ENCODE data around the gene CSF1.

Gene CSF1

DNA sequence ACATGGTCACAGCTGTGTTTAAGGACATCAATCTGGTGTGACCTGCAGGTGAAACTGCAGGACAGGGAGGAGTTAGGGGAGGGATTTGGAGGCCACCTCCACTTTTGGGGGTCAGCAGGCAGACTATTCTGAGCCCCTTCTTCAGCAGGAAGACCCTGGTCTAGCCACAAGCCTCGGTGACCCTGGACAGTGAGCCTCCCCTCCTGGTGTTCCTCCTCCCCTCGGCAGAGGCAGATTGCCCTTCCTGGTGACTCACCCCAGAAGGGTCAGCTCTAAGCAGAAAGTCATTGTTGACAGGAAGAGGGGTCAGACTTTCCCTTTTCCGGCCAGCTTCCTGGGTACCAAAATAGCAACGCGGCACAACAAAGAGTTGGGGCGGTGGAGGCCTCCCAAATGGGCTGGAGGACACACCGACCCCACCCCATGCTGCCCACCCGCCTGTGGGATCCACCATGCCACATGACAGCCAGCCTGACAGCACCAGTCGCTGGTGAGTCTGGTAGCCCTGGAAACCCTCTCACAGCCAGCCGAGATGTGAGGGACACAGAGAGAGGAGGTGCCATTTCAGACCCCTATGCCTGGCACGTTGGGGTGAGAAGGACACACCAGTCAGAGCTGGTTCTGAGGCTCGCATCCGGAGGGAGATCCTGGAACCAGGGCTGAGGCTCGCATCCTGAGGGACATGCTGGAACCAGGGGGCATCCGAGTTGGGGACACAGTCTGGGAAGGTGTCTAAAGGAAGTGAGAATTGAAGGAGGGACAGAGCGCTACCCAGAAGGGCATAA, 14.7 kb upstream of the CSF1 start:
- Histone ChIP-seq H3K36me3 (replicated peaks; ENCODE audit: low read depth, low read length) (no peaks in the 10 kb centered on the region), H3K4me2 (ENCODE audit: low read length) (no peak overlapping the region), H3K9me3 (ENCODE audit: insufficient read depth, low read length) (no peaks in the 10 kb centered on the region), H3K4me3 (ENCODE audit: low read length) (no peak overlapping the region), H3K4me1 (ENCODE audit: low read length) (peaks cover 32% of the 10 kb centered on the region), H3K9ac (ENCODE audit: low read length) (no peak overlapping the region), H4K20me1 (ENCODE audit: insufficient read depth, low read length) (no peaks in the 10 kb centered on the region), H3K27me3 (ENCODE audit: low read depth, low read length) (no peaks in the 10 kb centered on the region), H2AFZ (ENCODE audit: low read depth, low read length) (no peak overlapping the region), H3K27ac (ENCODE audit: low read length) (no peak overlapping the region), H3K79me2 (ENCODE audit: low read length) (no peaks in the 10 kb centered on the region)
- TF ChIP-seq, protein P1, sequence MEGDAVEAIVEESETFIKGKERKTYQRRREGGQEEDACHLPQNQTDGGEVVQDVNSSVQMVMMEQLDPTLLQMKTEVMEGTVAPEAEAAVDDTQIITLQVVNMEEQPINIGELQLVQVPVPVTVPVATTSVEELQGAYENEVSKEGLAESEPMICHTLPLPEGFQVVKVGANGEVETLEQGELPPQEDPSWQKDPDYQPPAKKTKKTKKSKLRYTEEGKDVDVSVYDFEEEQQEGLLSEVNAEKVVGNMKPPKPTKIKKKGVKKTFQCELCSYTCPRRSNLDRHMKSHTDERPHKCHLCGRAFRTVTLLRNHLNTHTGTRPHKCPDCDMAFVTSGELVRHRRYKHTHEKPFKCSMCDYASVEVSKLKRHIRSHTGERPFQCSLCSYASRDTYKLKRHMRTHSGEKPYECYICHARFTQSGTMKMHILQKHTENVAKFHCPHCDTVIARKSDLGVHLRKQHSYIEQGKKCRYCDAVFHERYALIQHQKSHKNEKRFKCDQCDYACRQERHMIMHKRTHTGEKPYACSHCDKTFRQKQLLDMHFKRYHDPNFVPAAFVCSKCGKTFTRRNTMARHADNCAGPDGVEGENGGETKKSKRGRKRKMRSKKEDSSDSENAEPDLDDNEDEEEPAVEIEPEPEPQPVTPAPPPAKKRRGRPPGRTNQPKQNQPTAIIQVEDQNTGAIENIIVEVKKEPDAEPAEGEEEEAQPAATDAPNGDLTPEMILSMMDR (IDR thresholded peaks at IDR 0.05; ENCODE audit: low read depth, low read length): no peak
- TF ChIP-seq EZH2phosphoT487 (IDR thresholded peaks at IDR 0.05; ENCODE audit: low read depth): no peak

DNA sequence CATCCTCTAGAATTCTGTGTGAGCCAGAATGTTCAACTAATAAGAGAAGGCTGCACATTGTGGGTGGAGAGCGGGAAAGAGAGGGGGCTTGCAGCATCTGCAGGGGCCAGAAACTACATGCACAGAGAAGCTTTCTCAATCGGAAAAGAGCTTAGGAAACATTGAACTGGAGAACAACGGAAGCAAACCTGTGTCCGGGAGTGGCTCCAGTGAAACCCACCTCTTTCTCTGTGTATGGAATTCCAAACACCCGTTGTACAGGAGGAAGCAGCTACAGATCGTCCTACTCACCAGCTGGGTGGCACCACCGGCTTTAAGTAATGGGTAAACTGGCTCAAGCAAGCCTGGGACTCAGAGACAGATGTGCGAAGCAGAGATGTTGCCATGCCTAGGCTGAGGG, 14.0 kb upstream of the CSF1 start:
- H4K20me1 ChIP-seq (ENCODE audit: insufficient read depth, low read length): no peaks in the 10 kb centered on the region
- H3K79me2 ChIP-seq (ENCODE audit: low read length): no peaks in the 10 kb centered on the region
- H3K27ac ChIP-seq (ENCODE audit: low read length): no peak overlapping the region
- H3K9ac ChIP-seq (ENCODE audit: low read length): no peak overlapping the region
- TF ChIP-seq EZH2phosphoT487 (IDR thresholded peaks at IDR 0.05; ENCODE audit: low read depth): no peak
- TF ChIP-seq, protein P1 (IDR thresholded peaks at IDR 0.05; ENCODE audit: low read depth, low read length): no peak
- H3K36me3 ChIP-seq (replicated peaks; ENCODE audit: low read depth, low read length): no peaks in the 10 kb centered on the region
- H3K4me2 ChIP-seq (ENCODE audit: low read length): no peak overlapping the region
- H3K4me3 ChIP-seq (ENCODE audit: low read length): no peak overlapping the region
- peaks cover 29% of the 10 kb centered on the region for H3K4me1 ChIP-seq (ENCODE audit: low read length)
- H3K27me3 ChIP-seq (ENCODE audit: low read depth, low read length): no peaks in the 10 kb centered on the region
- no peak overlapping the region for H2AFZ ChIP-seq (ENCODE audit: low read depth, low read length)
- H3K9me3 ChIP-seq (ENCODE audit: insufficient read depth, low read length): no peaks in the 10 kb centered on the region

DNA sequence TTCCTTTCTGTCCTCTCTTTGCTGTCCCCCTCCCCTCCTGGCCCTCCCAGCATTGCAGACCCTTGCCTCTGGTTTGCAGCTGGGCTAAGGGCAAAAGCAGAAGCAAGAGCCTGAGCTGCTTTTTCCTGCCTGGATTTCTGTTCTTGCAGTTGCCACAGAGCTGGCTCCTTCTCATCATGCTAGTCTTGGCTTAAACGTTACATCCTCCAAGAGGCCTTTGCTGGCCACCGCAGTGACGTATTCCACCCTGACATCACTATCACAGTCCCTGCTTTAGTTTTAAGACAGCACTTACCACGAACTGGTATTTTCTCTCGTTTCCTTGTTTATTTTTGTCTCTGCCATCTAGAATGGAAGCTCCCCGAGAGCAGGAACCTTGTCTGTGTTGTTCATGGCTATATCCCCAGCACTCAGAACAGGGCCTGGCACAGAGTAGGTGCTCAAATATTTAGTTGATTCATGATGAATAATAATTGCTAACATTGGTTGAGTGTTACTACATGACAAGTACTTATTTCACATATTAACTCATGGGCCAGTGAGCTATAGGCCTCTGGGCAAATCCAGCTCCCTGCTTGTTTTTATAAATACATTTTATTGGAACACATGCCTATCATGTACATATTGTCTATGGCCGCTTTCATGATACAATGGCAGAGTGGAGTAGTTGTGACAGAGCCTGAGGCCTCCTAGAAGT, 13.2 kb upstream of the CSF1 start:
- no peaks in the 10 kb centered on the region for H4K20me1 ChIP-seq (ENCODE audit: insufficient read depth, low read length)
- H3K4me2 ChIP-seq (ENCODE audit: low read length): no peak overlapping the region
- no peaks in the 10 kb centered on the region for H3K79me2 ChIP-seq (ENCODE audit: low read length)
- H3K36me3 ChIP-seq (replicated peaks; ENCODE audit: low read depth, low read length): no peaks in the 10 kb centered on the region
- peaks cover 22% of the 10 kb centered on the region for H3K4me1 ChIP-seq (ENCODE audit: low read length)
- no peak overlapping the region for H2AFZ ChIP-seq (ENCODE audit: low read depth, low read length)
- no peak for TF ChIP-seq EZH2phosphoT487 (IDR thresholded peaks at IDR 0.05; ENCODE audit: low read depth)
- TF ChIP-seq, protein P1 (IDR thresholded peaks at IDR 0.05; ENCODE audit: low read depth, low read length): no peak
- H3K27ac ChIP-seq (ENCODE audit: low read length): no peak overlapping the region
- H3K4me3 ChIP-seq (ENCODE audit: low read length): no peak overlapping the region
- no peaks in the 10 kb centered on the region for H3K27me3 ChIP-seq (ENCODE audit: low read depth, low read length)
- no peaks in the 10 kb centered on the region for H3K9me3 ChIP-seq (ENCODE audit: insufficient read depth, low read length)
- no peak overlapping the region for H3K9ac ChIP-seq (ENCODE audit: low read length)

DNA sequence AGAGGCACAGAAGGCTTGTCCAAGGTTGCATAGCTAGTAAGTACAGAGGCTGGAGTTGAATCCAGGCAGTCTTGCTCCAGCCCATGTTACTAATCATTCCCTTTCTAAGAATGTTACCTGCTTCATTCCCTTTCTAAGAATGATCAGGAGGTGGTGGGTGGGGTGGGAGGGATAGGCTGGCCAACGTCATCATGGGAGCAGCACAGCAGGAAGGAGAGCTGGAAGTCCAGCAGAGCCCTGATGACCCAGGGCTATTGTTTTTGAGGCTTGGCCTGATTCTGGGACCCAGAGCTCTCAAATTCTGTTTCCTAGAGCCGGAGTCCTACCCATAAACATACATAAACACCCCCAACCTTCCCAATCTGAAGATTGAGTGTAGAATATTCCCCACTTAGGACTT, 11.8 kb upstream of the CSF1 start:
- Histone ChIP-seq H3K27ac (ENCODE audit: low read length) (no peak overlapping the region), H3K36me3 (replicated peaks; ENCODE audit: low read depth, low read length) (no peaks in the 10 kb centered on the region), H3K4me2 (ENCODE audit: low read length) (no peak overlapping the region), H3K27me3 (ENCODE audit: low read depth, low read length) (no peaks in the 10 kb centered on the region), H3K4me3 (ENCODE audit: low read length) (no peak overlapping the region), H3K9ac (ENCODE audit: low read length) (no peak overlapping the region), H3K9me3 (ENCODE audit: insufficient read depth, low read length) (no peaks in the 10 kb centered on the region), H4K20me1 (ENCODE audit: insufficient read depth, low read length) (no peaks in the 10 kb centered on the region), H3K79me2 (ENCODE audit: low read length) (no peaks in the 10 kb centered on the region), H2AFZ (ENCODE audit: low read depth, low read length) (no peak overlapping the region), H3K4me1 (ENCODE audit: low read length) (peaks cover 16% of the 10 kb centered on the region)
- TF ChIP-seq EZH2phosphoT487 (IDR thresholded peaks at IDR 0.05; ENCODE audit: low read depth): no peak
- TF ChIP-seq, protein P1 (IDR thresholded peaks at IDR 0.05; ENCODE audit: low read depth, low read length): no peak
